A549 (cell line): ENCODE data around the gene OR51G2.

Experiments
- BCL3 ChIP-seq: fragments of >200 bp; sonication (Bioruptor Twin); formaldehyde crosslinking; IDR thresholded peaks from 3 replicates; pipeline ENCODE4 v1.6.1; 2016
- CBX2 ChIP-seq: fragments of 200-600 bp; sonication (generic); IDR thresholded peaks from 2 replicates; pipeline ENCODE4 v1.6.1; 2016; ENCODE audit warnings: low read depth, mild to moderate bottlenecking, borderline replicate concordance
- CTCF ChIP-seq: fragments of >200 bp; sonication (Bioruptor Twin); formaldehyde crosslinking; IDR thresholded peaks from 3 replicates; pipeline ENCODE4 v1.5.1; 2016
- E2F6 ChIP-seq: IDR thresholded peaks from 2 replicates; pipeline ENCODE4 v1.6.1; 2012; ENCODE audit warnings: low read depth, borderline replicate concordance
- MAFK ChIP-seq: fragments of 450-650 bp; IDR thresholded peaks from 2 replicates; pipeline ENCODE4 v1.6.1; 2014; ENCODE audit not compliant: partially characterized antibody
- PHF8 ChIP-seq: fragments of 200-600 bp; sonication (generic); IDR thresholded peaks from 2 replicates; pipeline ENCODE4 v1.6.1; 2016; ENCODE audit warnings: low read depth, mild to moderate bottlenecking, antibody characterized with exemption, moderate library complexity, borderline replicate concordance
- POLR2AphosphoS2 ChIP-seq: conservative IDR thresholded peaks from 2 replicates; pipeline ENCODE4 v1.6.1; 2012; ENCODE audit warnings: low read length, improper control_type of control experiment, inconsistent platforms
- SREBF2 ChIP-seq: fragments of 450-650 bp; IDR thresholded peaks from 2 replicates; pipeline ENCODE4 v1.6.1; 2014; ENCODE audit warnings: mild to moderate bottlenecking, moderate library complexity

- no peak for TF ChIP-seq CTCF
- TF ChIP-seq POLR2AphosphoS2 = no peak
- TF ChIP-seq BCL3 = no peak
- no peak for TF ChIP-seq SREBF2
- no peak for TF ChIP-seq PHF8
- no peak for TF ChIP-seq E2F6
- TF ChIP-seq MAFK = no peak
- no peak for TF ChIP-seq CBX2
Measured at GRCh38 chr11:4936745-4937144, 17.6 kb upstream of the OR51G2 start.
